Measurements from ENCODE around the gene RNF215. TPM values are rescaled to one million over a fixed set of nuclear protein-coding genes. Genes with fewer than 3 reads are reported as not detected.
"Not testable (repeated sequence)": the region's sequence is repeated elsewhere in the genome, so short reads cannot be mapped to it uniquely, and the experiment has no call there.

RNF215 gene
- total RNA-seq, 1 donor from 2014 or later, result 43.1 TPM

- no peaks in the 10 kb centered on the region for H3K27me3 Mint-ChIP-seq (ENCODE audit: unreplicated experiment)
- H3K27ac Mint-ChIP-seq (ENCODE audit: unreplicated experiment), result no peak overlapping the region
- DNase-seq, result no peak
- no peak for TF ChIP-seq CTCF (IDR thresholded peaks at IDR 0.05; ENCODE audit: partially characterized antibody, unreplicated experiment)
- no peaks in the 10 kb centered on the region for H3K9me3 Mint-ChIP-seq (ENCODE audit: unreplicated experiment)
- H3K4me3 Mint-ChIP-seq (ENCODE audit: unreplicated experiment), result no peak overlapping the region
- no peaks in the 10 kb centered on the region for H3K4me1 Mint-ChIP-seq (ENCODE audit: low read depth, unreplicated experiment)
- H3K36me3 Mint-ChIP-seq (ENCODE audit: unreplicated experiment), result no peaks in the 10 kb centered on the region
Measured at GRCh38 chr22:30338802-30339201, 48.4 kb downstream of the RNF215 start.

- H3K27me3 Mint-ChIP-seq (ENCODE audit: unreplicated experiment); H3K4me3 Mint-ChIP-seq (ENCODE audit: unreplicated experiment); H3K36me3 Mint-ChIP-seq (ENCODE audit: unreplicated experiment); H3K4me1 Mint-ChIP-seq (ENCODE audit: low read depth, unreplicated experiment); DNase-seq; H3K27ac Mint-ChIP-seq (ENCODE audit: unreplicated experiment); H3K9me3 Mint-ChIP-seq (ENCODE audit: unreplicated experiment): not testable (repeated sequence)
Measured at GRCh38 chr22:30338341-30338740, 48.9 kb downstream of the RNF215 start.

GRCh38 chr22:30337461-30337778 is 49.8 kb downstream of the RNF215 start:
- no peak for TF ChIP-seq CTCF (IDR thresholded peaks at IDR 0.05; ENCODE audit: partially characterized antibody, unreplicated experiment)
- no peak overlapping the region for H3K27ac Mint-ChIP-seq (ENCODE audit: unreplicated experiment)
- no peaks in the 10 kb centered on the region for H3K9me3 Mint-ChIP-seq (ENCODE audit: unreplicated experiment)
- H3K4me1 Mint-ChIP-seq (ENCODE audit: low read depth, unreplicated experiment), result no peaks in the 10 kb centered on the region
- no peaks in the 10 kb centered on the region for H3K36me3 Mint-ChIP-seq (ENCODE audit: unreplicated experiment)
- H3K4me3 Mint-ChIP-seq (ENCODE audit: unreplicated experiment), result no peak overlapping the region
- H3K27me3 Mint-ChIP-seq (ENCODE audit: unreplicated experiment), result no peaks in the 10 kb centered on the region
- DNase-seq, result no peak

- no peak for TF ChIP-seq CTCF (IDR thresholded peaks at IDR 0.05; ENCODE audit: partially characterized antibody, unreplicated experiment)
- Mint-ChIP-seq H3K36me3 (ENCODE audit: unreplicated experiment) (no peaks in the 10 kb centered on the region), H3K4me1 (ENCODE audit: low read depth, unreplicated experiment) (no peaks in the 10 kb centered on the region), H3K27ac (ENCODE audit: unreplicated experiment) (no peak overlapping the region), H3K4me3 (ENCODE audit: unreplicated experiment) (no peak overlapping the region), H3K9me3 (ENCODE audit: unreplicated experiment) (no peaks in the 10 kb centered on the region), H3K27me3 (ENCODE audit: unreplicated experiment) (no peaks in the 10 kb centered on the region)
- DNase-seq, result no peak
Measured at GRCh38 chr22:30336752-30337460, 50.3 kb downstream of the RNF215 start.

GRCh38 chr22:30335236-30335635 is 52.0 kb downstream of the RNF215 start:
- DNase-seq, result no peak
- no peak overlapping the region for H3K27ac Mint-ChIP-seq (ENCODE audit: unreplicated experiment)
- TF ChIP-seq CTCF (IDR thresholded peaks at IDR 0.05; ENCODE audit: partially characterized antibody, unreplicated experiment), result no peak
- H3K36me3 Mint-ChIP-seq (ENCODE audit: unreplicated experiment), result peaks cover 4% of the 10 kb centered on the region
- no peak overlapping the region for H3K4me3 Mint-ChIP-seq (ENCODE audit: unreplicated experiment)
- H3K9me3 Mint-ChIP-seq (ENCODE audit: unreplicated experiment), result no peaks in the 10 kb centered on the region
- H3K4me1 Mint-ChIP-seq (ENCODE audit: low read depth, unreplicated experiment), result no peaks in the 10 kb centered on the region
- H3K27me3 Mint-ChIP-seq (ENCODE audit: unreplicated experiment), result no peaks in the 10 kb centered on the region
